Right renal pelvis (tissue), 4 donors: ENCODE data around the gene CCBE1. TPM values are rescaled to one million over a fixed set of nuclear protein-coding genes. Genes with fewer than 3 reads are reported as not detected.

Experiments
- DNase-seq, 4 donors: peaks; one replicate each; pipeline ENCODE4 v3.0.0-alpha.2; 2013; ENCODE audit warnings: low read depth in 4 of 4, low spot score in 3 of 4, missing footprints in 1 of 4
- polyA plus RNA-seq, 4 donors: library from polyadenylated mRNA; unstranded; fragments of 120-200 nt; gene quantifications; one replicate each; pipeline ENCODE4 v1.2.1, GENCODE V29; 2013; ENCODE audit not compliant: insufficient read length in 4 of 4

The CCBE1 gene
- polyA plus RNA-seq, 4 donors = 29.6 to 41.4 (median 38.6) TPM

- no peak for DNase-seq
These were observed 228.4 kb downstream of the CCBE1 start for GRCh38 chr18:59468821-59469220.

GRCh38 chr18:59467497-59467896, 229.7 kb downstream of the CCBE1 start:
- DNase-seq = no peak

DNA sequence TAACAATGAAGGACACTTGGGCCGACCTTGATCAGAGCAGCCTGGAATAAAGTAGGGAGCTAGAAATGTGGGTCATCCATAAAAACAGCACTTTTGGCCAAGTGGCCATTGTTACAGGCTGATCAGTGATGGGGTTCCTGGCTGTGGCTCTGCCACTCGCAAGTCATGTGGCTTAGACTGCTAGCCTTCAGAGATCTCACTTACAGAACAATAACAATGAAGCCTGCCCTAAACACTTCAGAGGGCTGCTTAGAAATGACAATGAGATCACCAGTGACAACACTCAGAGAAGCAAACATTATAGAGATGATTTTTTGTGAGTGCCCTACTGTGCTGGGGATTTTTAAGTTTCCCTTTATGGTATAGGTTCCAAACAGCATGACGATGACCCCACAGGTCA, 230.2 kb downstream of the CCBE1 start:
- DNase-seq = no peak

GRCh38 chr18:59464486-59464885, 232.7 kb downstream of the CCBE1 start:
- DNase-seq = no peak

GRCh38 chr18:59461171-59461570, 236.1 kb downstream of the CCBE1 start:
- DNase-seq = no peak

GRCh38 chr18:59460072-59460420, 237.2 kb downstream of the CCBE1 start:
- DNase-seq = no peak

DNA sequence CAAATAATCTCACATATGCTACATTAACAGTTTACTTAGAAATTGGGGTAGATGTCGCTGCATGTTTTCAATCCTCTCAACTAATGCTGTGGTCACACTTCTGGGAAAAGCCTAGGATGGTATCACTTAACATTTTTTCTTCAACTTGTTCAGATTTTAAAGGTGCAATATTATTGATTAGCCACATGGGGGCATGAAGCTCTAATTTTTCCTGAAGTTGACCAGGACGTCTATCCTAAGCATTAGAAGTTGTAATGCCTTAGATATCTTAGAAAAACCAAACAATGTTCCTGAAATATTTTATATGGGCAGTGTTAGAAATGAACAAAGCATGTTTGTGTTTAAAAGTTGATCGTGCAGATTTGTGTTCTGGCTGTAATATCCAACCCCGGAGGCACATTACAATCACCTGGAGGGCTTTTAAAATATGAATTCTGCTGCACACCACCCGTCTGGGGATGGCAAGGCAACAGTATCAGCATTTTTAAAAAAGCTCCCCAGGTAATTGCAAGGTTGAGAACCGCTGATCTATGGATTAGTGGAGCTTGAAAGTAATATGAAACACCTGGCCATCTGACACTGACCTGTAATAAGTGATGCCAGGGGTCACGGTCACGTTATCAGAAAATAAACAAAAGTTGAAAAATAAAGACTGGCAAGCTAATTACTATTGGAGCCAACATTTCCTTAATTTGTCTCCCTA, 237.7 kb downstream of the CCBE1 start:
- DNase-seq = peak in 1 of 4 donors; percentile 28

- no peak for DNase-seq
These were observed 238.6 kb downstream of the CCBE1 start for GRCh38 chr18:59458575-59458974.

GRCh38 chr18:59456657-59457056, 240.6 kb downstream of the CCBE1 start:
- DNase-seq = no peak

DNA sequence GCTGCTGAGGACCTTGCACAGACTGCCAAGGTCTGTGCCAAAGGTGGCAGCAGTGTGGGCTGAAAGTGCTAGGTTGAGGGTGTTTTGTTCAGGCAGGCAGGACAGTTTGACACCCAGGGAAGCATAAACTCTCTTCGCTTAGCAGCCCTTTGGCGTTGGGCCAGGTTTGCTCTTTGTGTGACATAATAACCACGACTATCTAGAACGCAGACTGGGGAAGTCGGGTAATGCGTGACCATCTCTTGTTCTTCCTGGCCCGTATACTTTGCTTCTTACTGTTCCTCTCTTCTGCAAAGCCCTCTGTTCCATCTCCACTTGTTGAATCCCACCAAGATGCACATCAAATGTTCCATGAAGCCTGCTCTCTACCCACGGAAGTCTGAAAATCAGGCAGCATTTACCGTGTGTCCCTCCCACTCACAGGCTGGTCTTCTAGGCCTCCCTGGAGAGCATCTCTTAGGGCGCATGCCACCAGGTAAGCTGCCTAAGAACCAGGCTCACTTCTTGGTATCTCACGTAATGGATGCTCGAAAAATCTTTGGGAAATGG, 241.4 kb downstream of the CCBE1 start:
- no peak for DNase-seq

- DNase-seq = no peak
These were observed 242.1 kb downstream of the CCBE1 start for GRCh38 chr18:59454909-59455727.

DNA sequence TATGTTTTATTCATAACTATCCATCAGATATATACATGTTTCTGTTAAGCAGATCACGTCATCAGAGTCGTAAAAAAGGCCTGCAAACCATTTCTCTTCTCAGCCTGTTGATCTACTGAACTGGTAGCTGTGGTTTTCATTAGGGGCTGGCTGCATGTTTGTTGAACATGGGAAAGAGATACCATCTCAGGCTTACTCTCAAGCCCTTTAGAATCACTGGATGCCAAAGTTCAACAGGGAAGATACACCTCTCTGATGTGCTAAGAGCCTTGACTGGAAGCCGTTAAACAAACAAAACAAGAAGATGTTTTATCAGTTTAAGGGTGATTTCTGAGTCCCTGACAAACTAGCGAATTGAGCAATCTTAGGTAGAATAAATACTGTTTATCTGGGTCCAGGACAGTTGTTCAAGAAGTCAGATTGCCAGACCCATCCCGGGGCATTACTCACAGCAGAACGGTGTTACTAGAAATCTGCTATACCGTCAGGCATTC, 243.7 kb downstream of the CCBE1 start:
- no peak for DNase-seq

DNA sequence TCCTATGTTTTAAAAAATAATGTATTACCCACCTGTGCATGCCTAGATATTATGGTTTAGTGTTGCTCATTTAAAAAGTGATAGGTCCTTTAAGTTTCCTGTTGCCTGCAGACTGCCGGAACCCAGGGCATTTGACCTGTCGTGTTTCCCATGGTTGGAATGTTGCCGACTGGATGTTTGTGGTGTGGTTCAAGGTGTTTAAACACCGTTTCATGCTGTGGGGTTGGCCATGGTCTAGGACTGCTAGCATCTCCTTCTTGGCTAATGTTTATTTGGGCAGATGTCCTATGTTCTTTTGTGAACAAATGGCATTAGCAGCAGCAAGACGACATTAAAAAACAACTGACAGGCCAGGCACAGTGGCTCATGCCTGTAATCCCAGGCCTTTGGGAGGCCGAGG, 245.3 kb downstream of the CCBE1 start:
- DNase-seq = no peak

GRCh38 chr18:59451073-59451472, 246.2 kb downstream of the CCBE1 start:
- no peak for DNase-seq

- no peak for DNase-seq
These were observed 248.7 kb downstream of the CCBE1 start for GRCh38 chr18:59448546-59448945.

DNA sequence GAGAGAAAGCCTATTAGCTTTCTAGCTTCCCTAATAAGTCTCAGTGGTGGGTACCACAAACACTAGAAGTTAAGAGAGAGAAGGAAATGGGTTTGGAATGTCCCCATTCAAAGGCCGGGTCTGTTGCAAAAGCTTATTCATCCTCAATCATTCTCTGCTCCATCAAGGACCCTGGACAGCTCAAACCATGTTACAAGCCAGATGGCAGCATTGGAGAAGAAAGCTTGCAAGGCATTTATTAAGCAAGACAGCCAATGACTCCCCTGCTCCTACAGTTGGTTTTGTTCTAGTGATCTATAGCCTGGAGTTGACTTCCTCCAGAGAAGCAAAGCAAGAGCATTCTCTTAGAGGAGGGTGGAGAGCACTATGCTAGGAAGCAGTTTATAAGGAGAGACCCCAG, 251.2 kb downstream of the CCBE1 start:
- peak in 1 of 4 donors; percentile 6 for DNase-seq

GRCh38 chr18:59437851-59438569, 259.2 kb downstream of the CCBE1 start:
- DNase-seq = no peak

- no peak for DNase-seq
These were observed 264.2 kb downstream of the CCBE1 start for GRCh38 chr18:59432803-59433597.

GRCh38 chr18:59431131-59431530, 266.1 kb downstream of the CCBE1 start:
- DNase-seq = no peak

- no peak for DNase-seq
These were observed 267.6 kb downstream of the CCBE1 start for GRCh38 chr18:59429608-59430007.
